ENCODE measurements around the gene BTC.

DNA sequence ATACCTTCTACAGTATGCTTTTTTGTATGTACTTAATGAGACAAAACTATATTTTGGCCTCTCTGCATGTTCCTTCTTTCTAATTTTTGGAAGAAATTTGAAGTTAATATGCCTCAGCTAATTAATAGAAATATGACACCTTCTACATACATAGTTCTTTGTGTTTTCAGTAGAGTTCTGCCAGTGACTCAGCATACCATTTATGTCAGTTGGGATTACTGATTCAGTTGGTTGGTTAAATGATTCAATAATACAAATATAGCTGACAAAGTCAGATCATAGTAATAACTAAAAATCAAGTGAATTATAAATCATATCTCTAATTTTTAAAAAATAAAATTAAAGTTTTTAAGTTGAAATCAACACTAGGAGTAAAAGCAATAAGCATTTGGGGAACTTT lies 16.8 kb downstream of the BTC start:
- TF ChIP-seq, protein P1, sequence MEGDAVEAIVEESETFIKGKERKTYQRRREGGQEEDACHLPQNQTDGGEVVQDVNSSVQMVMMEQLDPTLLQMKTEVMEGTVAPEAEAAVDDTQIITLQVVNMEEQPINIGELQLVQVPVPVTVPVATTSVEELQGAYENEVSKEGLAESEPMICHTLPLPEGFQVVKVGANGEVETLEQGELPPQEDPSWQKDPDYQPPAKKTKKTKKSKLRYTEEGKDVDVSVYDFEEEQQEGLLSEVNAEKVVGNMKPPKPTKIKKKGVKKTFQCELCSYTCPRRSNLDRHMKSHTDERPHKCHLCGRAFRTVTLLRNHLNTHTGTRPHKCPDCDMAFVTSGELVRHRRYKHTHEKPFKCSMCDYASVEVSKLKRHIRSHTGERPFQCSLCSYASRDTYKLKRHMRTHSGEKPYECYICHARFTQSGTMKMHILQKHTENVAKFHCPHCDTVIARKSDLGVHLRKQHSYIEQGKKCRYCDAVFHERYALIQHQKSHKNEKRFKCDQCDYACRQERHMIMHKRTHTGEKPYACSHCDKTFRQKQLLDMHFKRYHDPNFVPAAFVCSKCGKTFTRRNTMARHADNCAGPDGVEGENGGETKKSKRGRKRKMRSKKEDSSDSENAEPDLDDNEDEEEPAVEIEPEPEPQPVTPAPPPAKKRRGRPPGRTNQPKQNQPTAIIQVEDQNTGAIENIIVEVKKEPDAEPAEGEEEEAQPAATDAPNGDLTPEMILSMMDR (IDR thresholded peaks at IDR 0.05; ENCODE audit: low read depth, low read length): no peak
- no peak for TF ChIP-seq EZH2phosphoT487 (IDR thresholded peaks at IDR 0.05; ENCODE audit: low read depth)

Measured in OCI-LY3 (cell line).